ENCODE data around the gene DSC2. TPM values are rescaled to one million over a fixed set of nuclear protein-coding genes. Genes with fewer than 3 reads are reported as not detected.

DSC2 gene
- total and polyA plus RNA-seq, 2 of the 8 experiments (the other 6 are each of a cell fraction or from before 2014, with no cell fraction given) = 4.6 to 39.7 TPM

DNA sequence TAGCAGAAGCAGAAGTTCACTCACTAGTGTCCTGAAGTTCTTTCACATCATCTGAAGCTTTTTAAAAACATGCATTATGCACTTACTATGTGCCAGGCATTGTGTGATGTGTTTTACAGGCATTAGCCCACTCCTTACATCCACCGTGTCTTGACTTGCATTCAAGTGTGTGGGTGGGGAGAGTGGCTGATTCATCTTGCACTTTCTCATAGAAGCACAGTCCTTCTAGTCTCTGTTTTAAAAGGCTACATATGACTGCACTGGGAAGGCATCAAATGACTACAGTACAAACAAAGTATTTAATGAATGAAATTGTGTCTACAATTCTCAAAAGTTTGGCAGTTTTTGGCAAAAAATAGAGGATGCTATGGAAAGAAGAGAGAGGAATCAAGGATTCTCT, 38.1 kb downstream of the DSC2 start:
- Histone ChIP-seq H4K91ac (replicated peaks; ENCODE audit: insufficient read length, low read length) (no peak overlapping the region), H2BK120ac (replicated peaks; ENCODE audit: low read depth, low read length) (no peak overlapping the region), H2BK12ac (ENCODE audit: low read depth, low read length) (no peak overlapping the region), H2BK5ac (ENCODE audit: low read depth, low read length) (no peak overlapping the region), H2AK5ac (ENCODE audit: low read depth, low read length) (no peak overlapping the region), H4K5ac (ENCODE audit: insufficient read length, low read depth, low read length) (no peak overlapping the region), H3K27me3 (replicated peaks in 1 of 4; ENCODE audit: control insufficient read depth in 3 of 4, extremely low read depth in 1 of 4, insufficient read depth in 3 of 4, low read length in 3 of 4) (no peaks in the 10 kb centered on the region), H2BK20ac (ENCODE audit: low read length) (no peak overlapping the region), H4K20me1 (replicated peaks in 1 of 2; ENCODE audit: control insufficient read depth in 1 of 2, insufficient read depth in 2 of 2, low read length in 2 of 2) (no peaks in the 10 kb centered on the region), H2BK15ac (ENCODE audit: low read length) (no peak overlapping the region), H3K9ac (replicated peaks in 1 of 4; ENCODE audit: extremely low read depth in 1 of 4, low read depth in 3 of 4, low read length in 3 of 4) (no peak overlapping the region), H3K4ac (replicated peaks; ENCODE audit: insufficient read length, low read depth, low read length) (no peak overlapping the region), H2AFZ (ENCODE audit: low read length) (no peak overlapping the region), H4K8ac (ENCODE audit: extremely low read depth, insufficient read depth, low read length) (no peak overlapping the region), H3K36me3 (ENCODE audit: control insufficient read depth in 2 of 4, insufficient read depth in 4 of 4, low read length in 3 of 4) (peaks cover 0 to 18% (median 7%) of the 10 kb centered on the region in 4 experiments; a peak in 5 of 8 replicates), H3K18ac (ENCODE audit: extremely low read depth, low read length) (no peak overlapping the region), H3K14ac (ENCODE audit: insufficient read length) (no peak overlapping the region), H3K9me3 (ENCODE audit: insufficient read depth in 2 of 2, low read depth in 1 of 2, low read length in 1 of 2) (no peaks in the 10 kb centered on the region), H3K23me2 (ENCODE audit: low read depth, low read length) (no peaks in the 10 kb centered on the region), H3K79me1 (ENCODE audit: low read depth, low read length) (no peaks in the 10 kb centered on the region), H3K23ac (ENCODE audit: insufficient read length) (no peak overlapping the region), H3K56ac (replicated peaks; ENCODE audit: insufficient read length, low read depth, low read length) (no peak overlapping the region), H3K27ac (ENCODE audit: low read depth, low read length) (no peak overlapping the region), H3K4me1 (replicated peaks in 1 of 4; ENCODE audit: control insufficient read depth in 3 of 4, insufficient read depth in 4 of 4, low read length in 3 of 4) (no peaks in the 10 kb centered on the region), H3K79me2 (ENCODE audit: control insufficient read depth in 1 of 2, insufficient read depth in 2 of 2, low read length in 2 of 2) (no peaks in the 10 kb centered on the region), H3K4me2 (ENCODE audit: insufficient read depth in 1 of 2, low read depth in 2 of 2, low read length in 2 of 2) (no peak overlapping the region), H3K4me3 (ENCODE audit: extremely low read depth in 1 of 4, insufficient read depth in 2 of 4, low read depth in 3 of 4, low read length in 4 of 4) (no peak overlapping the region)
- ChIA-PET CTCF (ENCODE audit: partially characterized antibody) (interaction anchor here (0.9 kb wide), 1 partner anchor 14 kb away, joined by 3 read pairs; no protein-coding TSS in a partner anchor), POLR2A (ENCODE audit: partially characterized antibody) (no interaction called here)
- DNase-seq (ENCODE audit: low read depth in 1 of 2, low spot score in 2 of 2) (no peak), FAIRE-seq (no peak)
- TF ChIP-seq CREB1 (IDR thresholded peaks at IDR 0.05) (no peak), POLR2AphosphoS5 (IDR thresholded peaks at IDR 0.05; ENCODE audit: low read depth, low read length) (0 out of 2 replicates have a peak, but pooled peaks have one; percentile 35)
- 86% methylated on average over 1 of the region's 1 CpG; no CpG with 5 or more reads in 1 of the 2 experiments for WGBS, 2 experiments (ENCODE audit: extremely low coverage in 1 of 2, insufficient coverage in 1 of 2, insufficient read length in 1 of 2, insufficient replicate concordance in 2 of 2, low coverage in 1 of 2, low lambda C conversion rate in 2 of 2, missing lambda C conversion rate in 1 of 2)

Measured in H1 (cell line).